ENCODE results near the gene MED19.

GRCh38 chr11:57656885-57657193 lies 55.2 kb downstream of the MED19 start:
- TF ChIP-seq CTCF (IDR thresholded peaks at IDR 0.05) (no peak), EP300 (IDR thresholded peaks at IDR 0.05) (no peak), POLR2A (IDR thresholded peaks at IDR 0.05) (no peak), POLR2AphosphoS5 (IDR thresholded peaks at IDR 0.05) (no peak)
